Liver (tissue), 9 donors: ENCODE data around the gene EXD3. TPM values are rescaled to one million over a fixed set of nuclear protein-coding genes. Genes with fewer than 3 reads are reported as not detected.

Source experiments
- DNase-seq: peaks from one replicate; pipeline ENCODE4 v3.0.0-alpha.2; 2017; ENCODE audit warnings: low spot score
- H3K27ac ChIP-seq, 2 donors: one replicate each; pipeline ENCODE4 v1.7.0; 2013; ENCODE audit warnings: inconsistent platforms in 2 of 2, low read length in 2 of 2, control low read depth in 1 of 2, low read depth in 1 of 2, mild to moderate bottlenecking in 1 of 2
- H3K27me3 ChIP-seq, 4 donors: one replicate each; pipeline versions ENCODE4 v1.6.1 to v1.7.0; 2013; ENCODE audit warnings: low read length in 3 of 4, inconsistent platforms in 1 of 4, mild to moderate bottlenecking in 1 of 4, moderate library complexity in 1 of 4; ENCODE audit not compliant: control insufficient read depth in 4 of 4, insufficient read depth in 4 of 4
- H3K36me3 ChIP-seq, 4 donors: one replicate each; pipeline versions ENCODE4 v1.6.1 to v1.7.0; 2013; ENCODE audit warnings: low read length in 3 of 4, mild to moderate bottlenecking in 3 of 4, low read depth in 1 of 4, moderate library complexity in 1 of 4; ENCODE audit not compliant: control insufficient read depth in 4 of 4, insufficient read depth in 3 of 4
- H3K4me1 ChIP-seq, 4 donors: one replicate each; pipeline versions ENCODE4 v1.6.1 to v1.7.0; 2013; ENCODE audit warnings: low read length in 3 of 4, mild to moderate bottlenecking in 3 of 4, moderate library complexity in 1 of 4; ENCODE audit not compliant: control insufficient read depth in 4 of 4, insufficient read depth in 4 of 4
- H3K4me3 ChIP-seq, 3 donors: one replicate each; pipeline versions ENCODE4 v1.6.1 to v1.7.0; 2013; ENCODE audit warnings: low read length in 3 of 3, control low read depth in 1 of 3, low read depth in 1 of 3, mild to moderate bottlenecking in 1 of 3
- H3K9ac ChIP-seq, 2 donors: one replicate each; pipeline ENCODE4 v1.7.0; 2013; ENCODE audit warnings: low read length in 2 of 2, mild to moderate bottlenecking in 2 of 2, moderate library complexity in 2 of 2, control low read depth in 1 of 2, low read depth in 1 of 2
- H3K9me3 ChIP-seq, 4 donors: one replicate each; pipeline versions ENCODE4 v1.6.1 to v1.7.0; 2013; ENCODE audit warnings: low read length in 3 of 4; ENCODE audit not compliant: control insufficient read depth in 4 of 4
- ATF3 ChIP-seq: IDR thresholded peaks from 2 replicates; pipeline ENCODE4 v1.6.1; 2016; ENCODE audit warnings: antibody characterized with exemption
- FOXA1 ChIP-seq: IDR thresholded peaks from 2 replicates; pipeline ENCODE4 v1.6.1; 2016; ENCODE audit warnings: antibody characterized with exemption
- FOXA2 ChIP-seq: IDR thresholded peaks from 2 replicates; pipeline ENCODE4 v1.6.1; 2016; ENCODE audit warnings: antibody characterized with exemption
- JUND ChIP-seq, 2 donors: IDR thresholded peaks; 2 replicates each; pipeline ENCODE4 v1.6.1; 2016; ENCODE audit warnings: antibody characterized with exemption in 2 of 2
- MAX ChIP-seq: IDR thresholded peaks from 2 replicates; pipeline ENCODE4 v1.6.1; 2016; ENCODE audit warnings: antibody characterized with exemption
- NR2F2 ChIP-seq: IDR thresholded peaks from 2 replicates; pipeline ENCODE4 v1.6.1; 2016; ENCODE audit warnings: antibody characterized with exemption
- RAD21 ChIP-seq, 2 donors: IDR thresholded peaks; 2 replicates each; pipeline ENCODE4 v1.6.1; 2016; ENCODE audit warnings: antibody characterized with exemption in 2 of 2, mild to moderate bottlenecking in 2 of 2
- REST ChIP-seq: IDR thresholded peaks from 2 replicates; pipeline ENCODE4 v1.6.1; 2016; ENCODE audit warnings: antibody characterized with exemption, mild to moderate bottlenecking
- SP1 ChIP-seq: IDR thresholded peaks from 2 replicates; pipeline ENCODE4 v1.6.1; 2018; ENCODE audit warnings: antibody characterized with exemption, mild to moderate bottlenecking
- TAF1 ChIP-seq: conservative IDR thresholded peaks from 2 replicates; pipeline ENCODE4 v1.6.1; 2016; ENCODE audit warnings: antibody characterized with exemption, mild to moderate bottlenecking
- YY1 ChIP-seq: IDR thresholded peaks from 2 replicates; pipeline ENCODE4 v1.6.1; 2016; ENCODE audit warnings: antibody characterized with exemption, mild to moderate bottlenecking
- ZBTB33 ChIP-seq: IDR thresholded peaks from 2 replicates; pipeline ENCODE4 v1.6.1; 2016; ENCODE audit warnings: antibody characterized with exemption
- WGBS: extraction: QIAGEN DNeasy Blood & Tissue Kit; methylation state at CpG from one replicate; pipeline ENCODE4 v1.1.7; 2013; 5-methylcytosine and 5-hydroxymethylcytosine counted together
- polyA plus RNA-seq, 2 donors: library from polyadenylated mRNA; stranded (reverse) in 1 of 2; unstranded in 1 of 2; fragments of 200-250 nt in 1 of 2; fragments of >200 nt in 1 of 2; fragmentation: Nextera tagmentation in 1 of 2; extraction: Ambion mirVana in 1 of 2; gene quantifications; one replicate each; pipeline versions ENCODE4 v1.2.1 to v1.2.3, GENCODE V29; 2013 to 2015
- total RNA-seq, 2 donors: library from RNA; depleted of rRNA; stranded (reverse); fragments of >200 nt; gene quantifications; one replicate each; pipeline ENCODE4 v1.2.3, GENCODE V29; 2014
- donor health status: healthy.
- donor health status: healthy.
- donor health status: healthy.
- donor health status: healthy.
- donor health status: healthy.

EXD3 gene
- total and polyA plus RNA-seq, 4 donors, result 2.5 to 6.7 (median 3.7) TPM

GRCh38 chr9:137429974-137430722 is 7.2 kb upstream of the EXD3 start:
- no peaks in the 10 kb centered on the region for H3K4me1 ChIP-seq
- no peak overlapping the region for H3K27ac ChIP-seq
- no peak for DNase-seq
- H3K4me3 ChIP-seq, result no peak overlapping the region
- TF ChIP-seq JUND (IDR thresholded peaks at IDR 0.05), result no peak
- no peak for TF ChIP-seq FOXA2
- TF ChIP-seq RAD21 (IDR thresholded peaks at IDR 0.05), result no peak
- no peak for TF ChIP-seq REST
- no peak for TF ChIP-seq ZBTB33
- H3K27me3 ChIP-seq, result no peaks in the 10 kb centered on the region
- 80% methylated on average over 34 of the region's 34 CpGs for WGBS
- no peak overlapping the region for H3K9ac ChIP-seq
- H3K9me3 ChIP-seq, result no peaks in the 10 kb centered on the region
- H3K36me3 ChIP-seq, result no peaks in the 10 kb centered on the region

GRCh38 chr9:137429546-137429890 is 6.6 kb upstream of the EXD3 start:
- no peak overlapping the region for H3K27ac ChIP-seq
- no peak for TF ChIP-seq JUND (IDR thresholded peaks at IDR 0.05)
- TF ChIP-seq MAX, result no peak
- no peak for TF ChIP-seq REST
- TF ChIP-seq RAD21 (IDR thresholded peaks at IDR 0.05), result no peak
- no peak for TF ChIP-seq YY1
- TF ChIP-seq ZBTB33, result no peak
- TF ChIP-seq TAF1, result no peak
- TF ChIP-seq ATF3, result no peak
- no peak for TF ChIP-seq FOXA1
- TF ChIP-seq SP1, result no peak
- no peak for TF ChIP-seq NR2F2
- TF ChIP-seq FOXA2, result no peak
- no peaks in the 10 kb centered on the region for H3K9me3 ChIP-seq
- no peak overlapping the region for H3K4me3 ChIP-seq
- no peaks in the 10 kb centered on the region for H3K27me3 ChIP-seq
- no peak overlapping the region for H3K9ac ChIP-seq
- H3K36me3 ChIP-seq, result no peaks in the 10 kb centered on the region
- DNase-seq, result no peak
- 87% methylated on average over 14 of the region's 14 CpGs for WGBS
- peaks cover 0 to under 1% (median 0%) of the 10 kb centered on the region in 4 donors for H3K4me1 ChIP-seq
